ENCODE measurements around the gene KLK2.

Gene KLK2

GRCh38 chr19:50873056-50873455 is at the start of gene KLK2:
TSS of gene KLK2 (plus strand) at chr19:50873439. CDS start at chr19:50873474, 35 bp downstream.
- TF ChIP-seq CTCF (conservative IDR thresholded peaks at IDR 0.05; ENCODE audit: low read depth, low read length): no peak

GRCh38 chr19:50826492-50827240 is 46.6 kb upstream of the KLK2 start:
- DNase-seq (ENCODE audit: low read depth): no peak
- TF ChIP-seq CTCF (conservative IDR thresholded peaks at IDR 0.05; ENCODE audit: low read depth, low read length): no peak
- H3K4me3 ChIP-seq (ENCODE audit: low read length): no peak overlapping the region

More at GRCh38 chr19:50873056-50873455, at the start of gene KLK2:
- no peak within 1 kb of the TSS for H3K4me3 ChIP-seq (ENCODE audit: low read length)
- DNase-seq (ENCODE audit: low read depth): no peak

GRCh38 chr19:50827476-50827875 is 45.8 kb upstream of the KLK2 start:
- DNase-seq (ENCODE audit: low read depth): no peak
- TF ChIP-seq CTCF (conservative IDR thresholded peaks at IDR 0.05; ENCODE audit: low read depth, low read length): no peak
- no peak overlapping the region for H3K4me3 ChIP-seq (ENCODE audit: low read length)

- DNase-seq (ENCODE audit: low read depth): no peak
- no peak for TF ChIP-seq CTCF (conservative IDR thresholded peaks at IDR 0.05; ENCODE audit: low read depth, low read length)
- no peak overlapping the region for H3K4me3 ChIP-seq (ENCODE audit: low read length)
Measured at GRCh38 chr19:50829801-50830200, 43.4 kb upstream of the KLK2 start.

- no peak for TF ChIP-seq CTCF (conservative IDR thresholded peaks at IDR 0.05; ENCODE audit: low read depth, low read length)
- no peak overlapping the region for H3K4me3 ChIP-seq (ENCODE audit: low read length)
- no peak for DNase-seq (ENCODE audit: low read depth)
Measured at GRCh38 chr19:50830266-50831025, 42.8 kb upstream of the KLK2 start.

- DNase-seq (ENCODE audit: low read depth): no peak
- TF ChIP-seq CTCF (conservative IDR thresholded peaks at IDR 0.05; ENCODE audit: low read depth, low read length): no peak
- H3K4me3 ChIP-seq (ENCODE audit: low read length): no peak overlapping the region
Measured at GRCh38 chr19:50831026-50831396, 42.2 kb upstream of the KLK2 start.

- no peak for TF ChIP-seq CTCF (conservative IDR thresholded peaks at IDR 0.05; ENCODE audit: low read depth, low read length)
- no peak overlapping the region for H3K4me3 ChIP-seq (ENCODE audit: low read length)
- DNase-seq (ENCODE audit: low read depth): no peak
Measured at GRCh38 chr19:50832666-50833065, 40.6 kb upstream of the KLK2 start.
